Rectal smooth muscle tissue (tissue), 1 donor: ENCODE results near the gene DCAF7.

ENCODE experiments used
- H3K27ac ChIP-seq: one replicate; pipeline ENCODE4 v1.7.0; 2013; ENCODE audit warnings: low read depth, low read length, inconsistent platforms
- H3K27me3 ChIP-seq: one replicate; pipeline ENCODE4 v1.7.0; 2013; ENCODE audit warnings: low read length; ENCODE audit not compliant: control insufficient read depth, insufficient read depth
- H3K36me3 ChIP-seq: one replicate; pipeline ENCODE4 v1.7.0; 2013; ENCODE audit warnings: low read length; ENCODE audit not compliant: control insufficient read depth, insufficient read depth
- H3K4me1 ChIP-seq: one replicate; pipeline ENCODE4 v1.7.0; 2013; ENCODE audit warnings: low read length; ENCODE audit not compliant: control insufficient read depth, insufficient read depth
- H3K4me3 ChIP-seq: one replicate; pipeline ENCODE4 v1.7.0; 2013; ENCODE audit warnings: low read length
- H3K9ac ChIP-seq: one replicate; pipeline ENCODE4 v1.7.0; 2013; ENCODE audit warnings: low read length

Gene DCAF7

DNA sequence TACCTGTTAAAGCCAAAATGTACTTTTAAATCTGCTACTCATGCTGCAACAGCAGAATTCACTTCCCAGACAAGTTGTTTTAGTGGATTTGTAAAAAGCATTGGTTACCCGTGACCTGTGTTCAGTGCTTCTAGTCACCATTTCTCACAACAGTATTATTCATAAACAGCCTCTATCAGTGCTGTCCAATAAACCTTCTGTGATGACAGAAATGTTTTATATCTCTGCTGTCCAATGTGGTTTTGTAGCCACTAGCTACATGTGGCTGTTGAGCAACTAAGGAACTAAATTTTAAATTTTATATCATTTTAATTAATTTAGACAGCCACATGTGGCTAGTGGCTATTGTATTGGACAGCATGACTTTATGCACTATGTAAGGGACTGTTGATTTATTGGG is 84.5 kb downstream of the DCAF7 start:
- peaks cover 10% of the 10 kb centered on the region for H3K36me3 ChIP-seq
- H3K27ac ChIP-seq: peak overlapping the region; percentile 16
- peaks cover 22% of the 10 kb centered on the region for H3K4me1 ChIP-seq

DNA sequence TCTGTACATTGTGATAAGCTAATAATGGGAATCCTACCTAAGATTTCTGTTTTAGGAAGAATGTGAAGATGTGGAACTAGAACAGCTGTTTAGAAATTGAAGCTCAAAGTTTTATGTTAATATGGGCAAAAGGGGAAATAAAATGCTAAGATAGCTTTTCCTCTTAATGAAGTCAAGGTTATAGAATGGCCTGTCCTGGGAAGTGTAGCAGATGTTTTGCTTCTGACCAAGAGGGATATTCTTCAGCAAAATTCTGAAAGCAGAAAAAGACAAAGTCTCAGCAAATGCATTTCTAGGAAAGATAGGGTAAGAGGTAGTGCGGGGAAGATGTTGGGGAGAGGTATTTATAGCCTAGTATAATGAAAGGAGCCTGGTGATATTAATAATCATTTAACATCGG is 85.0 kb downstream of the DCAF7 start:
- H3K36me3 ChIP-seq: peaks cover 10% of the 10 kb centered on the region
- no peak overlapping the region for H3K4me3 ChIP-seq
- H3K9ac ChIP-seq: no peak overlapping the region
- no peaks in the 10 kb centered on the region for H3K27me3 ChIP-seq
- no peak overlapping the region for H3K27ac ChIP-seq
- H3K4me1 ChIP-seq: peaks cover 22% of the 10 kb centered on the region

More for the DNA sequence above, 84.5 kb downstream of the DCAF7 start:
- Histone ChIP-seq H3K4me3 (no peak overlapping the region), H3K9ac (no peak overlapping the region), H3K27me3 (no peaks in the 10 kb centered on the region)

- Histone ChIP-seq H3K9ac (no peak overlapping the region), H3K4me1 (peaks cover 22% of the 10 kb centered on the region), H3K36me3 (peaks cover 10% of the 10 kb centered on the region), H3K27ac (no peak overlapping the region), H3K27me3 (no peaks in the 10 kb centered on the region), H3K4me3 (no peak overlapping the region)
These were observed 85.5 kb downstream of the DCAF7 start for GRCh38 chr17:63635787-63636186.

DNA sequence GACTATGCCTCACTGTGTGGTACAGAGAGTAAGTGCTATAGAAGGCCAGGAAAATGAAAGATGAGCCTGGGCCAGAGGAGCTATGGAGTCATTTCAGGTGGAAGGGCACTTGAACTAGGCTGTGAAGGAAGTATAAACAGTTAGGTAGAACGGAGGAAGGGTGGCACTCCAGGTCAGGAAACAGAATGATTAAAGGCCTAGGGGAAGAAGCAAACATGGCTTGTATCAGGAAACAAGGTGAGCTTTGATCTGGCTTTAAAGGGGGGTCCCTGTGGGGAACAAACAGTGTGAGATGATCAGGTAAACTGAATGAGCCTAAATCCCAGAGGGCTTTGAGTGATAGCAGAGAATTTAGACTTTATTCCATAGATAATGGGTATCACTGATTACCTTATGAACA is 88.8 kb downstream of the DCAF7 start:
- Histone ChIP-seq H3K4me3 (no peak overlapping the region), H3K27ac (no peak overlapping the region), H3K4me1 (peaks cover 18% of the 10 kb centered on the region), H3K27me3 (no peaks in the 10 kb centered on the region), H3K9ac (no peak overlapping the region), H3K36me3 (peaks cover 4% of the 10 kb centered on the region)

- H3K9ac ChIP-seq: no peak overlapping the region
- H3K27me3 ChIP-seq: no peaks in the 10 kb centered on the region
- H3K36me3 ChIP-seq: peaks cover 4% of the 10 kb centered on the region
- H3K27ac ChIP-seq: no peak overlapping the region
- H3K4me1 ChIP-seq: peaks cover 14% of the 10 kb centered on the region
- no peak overlapping the region for H3K4me3 ChIP-seq
These were observed 89.8 kb downstream of the DCAF7 start for GRCh38 chr17:63640038-63640437.

GRCh38 chr17:63641692-63642448 is 91.6 kb downstream of the DCAF7 start:
- Histone ChIP-seq H3K36me3 (peaks cover 9% of the 10 kb centered on the region), H3K27ac (no peak overlapping the region), H3K4me1 (peaks cover 5% of the 10 kb centered on the region), H3K4me3 (no peak overlapping the region), H3K9ac (no peak overlapping the region), H3K27me3 (no peaks in the 10 kb centered on the region)
